HG02938 (cell line): ENCODE data around the gene CAPN7.
A peak's percentile ranks its signal among the peaks of the same experiment; 100 is the strongest.

Source experiments
- ATAC-seq: cut with Tn5 transposase; IDR thresholded peaks from one replicate; pipeline ENCODE4 v1.9.1; 2021; ENCODE audit warnings: mild to moderate bottlenecking, moderate library complexity; ENCODE audit not compliant: unreplicated experiment

CAPN7 gene

GRCh38 chr3:15272426-15273196, 66.6 kb downstream of the CAPN7 start:
- ATAC-seq: no peak

DNA sequence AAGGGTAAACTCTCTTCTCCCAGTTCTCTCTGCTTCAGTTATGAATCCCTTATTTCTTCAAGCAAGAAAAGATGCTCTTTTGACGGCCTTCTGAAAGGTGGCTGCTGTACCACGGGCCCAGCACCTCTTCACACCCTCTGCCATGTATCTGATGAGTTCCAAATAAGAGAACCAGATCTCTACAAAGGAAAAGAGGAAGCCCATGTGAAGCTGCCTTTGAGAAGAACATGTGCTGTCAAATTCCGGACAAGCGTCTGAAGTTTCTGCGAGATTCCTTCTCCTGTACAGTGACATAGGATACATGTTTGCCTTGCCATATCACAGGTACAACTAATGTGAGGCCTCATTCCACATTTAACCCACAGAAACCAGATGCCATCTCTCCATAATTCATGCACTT, 67.2 kb downstream of the CAPN7 start:
- ATAC-seq: no peak

DNA sequence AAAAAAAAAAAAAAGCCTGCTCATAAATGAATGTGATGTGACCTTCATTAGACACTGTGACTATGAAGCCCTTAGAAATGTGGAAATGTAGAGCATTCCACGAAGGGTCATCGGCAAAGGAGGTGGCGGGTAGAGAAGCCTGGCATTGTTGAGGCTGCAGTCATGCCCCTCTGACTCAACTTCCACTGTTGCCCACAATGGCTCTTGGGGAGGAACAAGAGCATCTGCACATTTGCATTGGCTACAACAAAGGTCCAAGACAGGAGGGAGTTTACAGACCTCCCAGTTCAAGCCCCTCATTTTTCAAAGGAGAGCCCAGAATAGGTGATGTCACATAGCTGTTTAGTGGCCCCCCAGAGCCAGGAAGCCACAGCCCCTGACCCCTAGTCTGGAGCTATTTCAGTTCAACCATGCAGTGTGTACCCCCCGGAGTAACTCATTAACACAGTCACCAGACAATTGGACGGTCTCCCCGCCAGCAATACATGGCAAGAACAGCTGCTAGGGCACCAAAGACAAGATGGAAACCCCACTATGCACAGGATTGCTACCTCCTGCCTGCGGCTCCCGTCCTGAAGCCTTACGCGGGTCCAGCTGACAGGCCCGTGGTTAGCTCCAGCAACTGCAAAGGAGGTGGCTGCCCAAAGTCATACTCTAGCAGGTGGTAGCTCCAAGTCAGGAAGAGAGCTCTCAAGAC, 70.1 kb downstream of the CAPN7 start:
- no peak for ATAC-seq

DNA sequence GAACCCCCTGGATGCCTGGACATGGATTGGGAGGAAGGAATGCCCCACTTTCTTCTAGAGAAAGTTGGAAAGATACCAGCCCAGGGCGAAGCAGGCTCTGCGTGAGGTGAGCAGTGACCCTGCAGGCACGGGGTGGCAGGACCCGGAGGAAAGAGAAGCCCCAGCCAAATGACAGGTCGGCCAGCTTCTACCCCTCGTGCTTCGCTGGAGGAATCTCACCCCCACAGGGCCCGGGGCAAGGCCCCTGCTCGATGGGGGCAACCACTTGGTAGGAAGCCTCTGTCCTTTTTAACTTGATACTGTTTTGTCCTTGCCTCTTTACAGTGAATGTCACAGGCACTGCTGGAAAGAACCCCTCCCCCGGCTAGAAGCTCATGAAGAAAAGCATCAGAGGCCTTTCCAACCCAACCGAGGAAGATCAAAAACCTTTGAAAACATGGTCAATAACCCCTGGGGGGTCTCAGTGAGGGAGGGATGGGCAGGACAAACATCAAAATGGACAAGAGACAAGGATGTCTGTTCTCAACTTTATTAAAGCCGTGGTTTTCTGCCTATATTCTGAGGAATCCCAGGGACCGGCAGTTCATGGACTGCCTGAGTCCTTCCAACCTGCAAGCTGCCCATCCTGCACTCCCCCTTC, 71.9 kb downstream of the CAPN7 start:
- ATAC-seq: no peak

GRCh38 chr3:15279205-15279604, 73.2 kb downstream of the CAPN7 start:
- ATAC-seq: no peak

GRCh38 chr3:15279671-15280402, 73.8 kb downstream of the CAPN7 start:
- no peak for ATAC-seq

DNA sequence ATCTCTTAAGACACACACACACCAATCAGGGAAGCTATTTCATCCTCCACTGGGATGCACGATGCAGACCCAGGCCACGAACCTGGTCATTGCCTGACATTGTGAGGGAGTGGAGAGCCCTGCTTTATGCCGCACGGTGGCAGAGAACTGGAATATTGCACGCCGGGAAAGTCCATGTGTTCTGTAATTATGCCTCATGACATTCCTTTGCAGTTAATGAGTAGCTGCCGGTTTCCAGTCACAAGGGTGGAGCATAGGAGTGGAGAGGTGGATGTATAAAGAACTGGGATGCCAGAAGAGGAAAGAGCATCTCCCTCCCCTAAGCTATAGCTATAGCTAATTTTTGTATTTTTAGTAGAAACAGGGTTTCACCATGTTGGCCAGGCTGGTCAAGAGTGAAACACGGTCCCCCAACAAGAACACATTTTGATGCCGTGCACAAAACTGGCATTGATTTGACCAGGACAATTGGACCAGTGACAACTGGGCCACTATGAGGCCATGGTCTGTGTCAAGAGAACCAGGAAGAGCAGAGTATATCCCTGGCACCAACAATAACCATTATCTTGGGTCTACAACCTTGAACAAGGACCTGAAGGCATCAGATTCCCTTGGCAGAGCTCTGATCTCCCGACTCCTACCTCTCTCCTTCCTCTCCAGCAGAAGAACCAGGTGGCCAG, 74.9 kb downstream of the CAPN7 start:
- ATAC-seq: no peak

GRCh38 chr3:15281817-15282216, 75.8 kb downstream of the CAPN7 start:
- ATAC-seq: no peak

GRCh38 chr3:15283702-15284101, 77.7 kb downstream of the CAPN7 start:
- no peak for ATAC-seq

GRCh38 chr3:15284121-15284889, 78.3 kb downstream of the CAPN7 start:
- no peak for ATAC-seq

GRCh38 chr3:15286022-15286421, 80.0 kb downstream of the CAPN7 start:
- no peak for ATAC-seq

- no peak for ATAC-seq
Measured at GRCh38 chr3:15287565-15288330, 81.7 kb downstream of the CAPN7 start.

DNA sequence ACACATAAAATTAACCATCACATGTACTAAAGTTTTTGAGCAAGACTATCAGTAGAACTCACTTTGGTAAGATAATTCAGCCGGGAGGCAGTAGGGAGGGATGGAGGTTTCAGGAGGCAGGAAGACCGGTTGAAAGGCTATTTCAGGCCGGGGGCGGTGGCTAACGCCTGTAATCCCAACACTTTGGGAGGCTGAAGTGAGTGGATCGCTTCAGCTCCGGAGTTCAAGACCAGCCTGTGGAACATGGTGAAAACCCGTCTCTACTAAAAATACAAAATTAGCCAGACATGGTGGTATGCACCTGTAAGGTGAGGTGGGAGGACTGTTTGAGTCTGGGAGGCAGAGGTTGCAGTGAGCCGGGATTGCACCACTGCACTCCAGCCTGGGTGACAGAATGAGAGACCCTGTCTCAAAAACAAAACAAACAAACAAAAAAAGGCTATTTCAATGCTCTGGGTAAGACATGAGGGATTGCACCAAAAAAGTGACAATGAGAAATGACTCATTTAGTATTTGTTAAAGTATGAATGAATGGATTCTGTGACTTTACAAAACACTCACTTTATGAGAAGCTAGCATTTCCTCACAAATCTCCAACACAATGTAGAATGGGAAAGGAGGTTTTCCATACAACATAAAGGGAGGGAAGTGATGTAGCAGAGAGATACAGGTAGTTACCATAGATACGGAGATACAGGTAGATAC, 82.4 kb downstream of the CAPN7 start:
- ATAC-seq: no peak

- ATAC-seq: no peak
Measured at GRCh38 chr3:15289661-15290060, 83.6 kb downstream of the CAPN7 start.

GRCh38 chr3:15290736-15291135, 84.7 kb downstream of the CAPN7 start:
- no peak for ATAC-seq

GRCh38 chr3:15291589-15292541, 85.8 kb downstream of the CAPN7 start:
- ATAC-seq: peak; percentile 83

GRCh38 chr3:15292765-15293522, 86.9 kb downstream of the CAPN7 start:
- ATAC-seq: no peak
